ENCODE measurements around the gene ELMO3.

DNA sequence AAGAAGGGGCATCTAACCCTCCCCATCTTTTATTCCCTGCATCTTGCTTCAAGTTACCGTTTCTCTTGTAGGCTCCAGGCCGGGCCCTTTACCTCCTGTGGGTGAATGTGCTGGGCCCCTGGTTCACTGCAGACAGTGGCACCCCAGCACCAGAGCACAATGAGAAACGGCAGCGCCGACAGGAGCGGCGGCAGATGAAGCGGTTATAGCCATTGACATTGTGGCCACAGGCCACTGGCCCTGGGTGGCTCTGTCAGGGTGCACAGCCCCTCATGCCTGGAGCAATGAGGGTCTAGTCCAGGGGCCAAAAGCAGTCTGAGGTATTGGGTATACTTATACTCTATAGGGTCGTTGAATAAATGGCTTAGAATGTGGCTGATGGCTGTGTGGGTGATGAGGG lies 30.0 kb downstream of the ELMO3 start:
- TF ChIP-seq JUND (IDR thresholded peaks at IDR 0.05) (no peak), CTCF (IDR thresholded peaks at IDR 0.05; ENCODE audit: low read depth, low read length, missing input control) (no peak), RAD21 (IDR thresholded peaks at IDR 0.05) (no peak), EGR1 (IDR thresholded peaks at IDR 0.05; ENCODE audit: low read depth in 2 of 2) (no peak), FOXA1 (IDR thresholded peaks at IDR 0.05) (no peak), HNF4G (IDR thresholded peaks at IDR 0.05) (no peak)
- TF ChIP-seq, protein P1, sequence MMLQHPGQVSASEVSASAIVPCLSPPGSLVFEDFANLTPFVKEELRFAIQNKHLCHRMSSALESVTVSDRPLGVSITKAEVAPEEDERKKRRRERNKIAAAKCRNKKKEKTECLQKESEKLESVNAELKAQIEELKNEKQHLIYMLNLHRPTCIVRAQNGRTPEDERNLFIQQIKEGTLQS (IDR thresholded peaks at IDR 0.05): no peak
